Jurkat, Clone E6-1 (cell line): Measurements from ENCODE around the gene DSN1.

Experiments used
- DNase-seq: peaks from one replicate; pipeline ENCODE4 v3.0.0-alpha.2; 2011; ENCODE audit warnings: low read depth, low spot score
- H3K4me3 ChIP-seq: 2 replicates; pipeline ENCODE4 v1.5.1; 2011; ENCODE audit warnings: mild to moderate bottlenecking, low read length, control low read depth, moderate library complexity

DSN1 gene

GRCh38 chr20:36768768-36769430 is 4.7 kb downstream of the DSN1 start:
- no peak overlapping the region for H3K4me3 ChIP-seq
- DNase-seq: no peak

- DNase-seq: no peak
- no peak overlapping the region for H3K4me3 ChIP-seq
Measured at GRCh38 chr20:36761125-36761524, 12.4 kb downstream of the DSN1 start.

GRCh38 chr20:36760647-36761046 is 12.9 kb downstream of the DSN1 start:
- DNase-seq: no peak
- H3K4me3 ChIP-seq: no peak overlapping the region

GRCh38 chr20:36758276-36758675 is 15.3 kb downstream of the DSN1 start:
- no peak overlapping the region for H3K4me3 ChIP-seq
- no peak for DNase-seq

- no peak for DNase-seq
- H3K4me3 ChIP-seq: no peak overlapping the region
Measured at GRCh38 chr20:36756496-36756895, 17.1 kb downstream of the DSN1 start.

GRCh38 chr20:36754656-36755222 is 18.8 kb downstream of the DSN1 start:
- H3K4me3 ChIP-seq: no peak overlapping the region
- DNase-seq: peak; percentile 52

GRCh38 chr20:36752582-36752981 is 21.0 kb downstream of the DSN1 start:
- no peak for DNase-seq
- H3K4me3 ChIP-seq: no peak overlapping the region

- peak within 1 kb of the TSS; percentile 73 for H3K4me3 ChIP-seq
- peak; percentile 90 for DNase-seq
Measured at GRCh38 chr20:36745927-36746659, 27.5 kb downstream of the DSN1 start, which contains the start of gene NDRG3. Gene NDRG3 (minus strand): TSS chr20:36746090. CDS start chr20:36721735, 24,355 bp downstream.

GRCh38 chr20:36745234-36745926 is 28.2 kb downstream of the DSN1 start:
- DNase-seq: no peak
- H3K4me3 ChIP-seq: peak overlapping the region; percentile 73

- no peak for DNase-seq
- H3K4me3 ChIP-seq: peak overlapping the region; percentile 73
Measured at GRCh38 chr20:36744764-36745191, 28.8 kb downstream of the DSN1 start.

- no peak for DNase-seq
- H3K4me3 ChIP-seq: no peak overlapping the region
Measured at GRCh38 chr20:36744243-36744642, 29.3 kb downstream of the DSN1 start.

GRCh38 chr20:36742558-36742957 is 31.0 kb downstream of the DSN1 start:
- DNase-seq: no peak
- no peak overlapping the region for H3K4me3 ChIP-seq

GRCh38 chr20:36741072-36741471 is 32.5 kb downstream of the DSN1 start:
- no peak for DNase-seq
- no peak overlapping the region for H3K4me3 ChIP-seq

GRCh38 chr20:36737183-36737499 is 36.4 kb downstream of the DSN1 start:
- DNase-seq: no peak
- no peak overlapping the region for H3K4me3 ChIP-seq

GRCh38 chr20:36736451-36737182 is 36.9 kb downstream of the DSN1 start:
- no peak for DNase-seq
- H3K4me3 ChIP-seq: no peak overlapping the region

- no peak overlapping the region for H3K4me3 ChIP-seq
Measured at GRCh38 chr20:36732456-36732855, 41.1 kb downstream of the DSN1 start.

GRCh38 chr20:36728986-36729385 is 44.6 kb downstream of the DSN1 start:
- no peak overlapping the region for H3K4me3 ChIP-seq
- peak; percentile 24 for DNase-seq

More at GRCh38 chr20:36732456-36732855, 41.1 kb downstream of the DSN1 start:
- DNase-seq: no peak

- DNase-seq: no peak
- no peak overlapping the region for H3K4me3 ChIP-seq
Measured at GRCh38 chr20:36726168-36726567, 47.4 kb downstream of the DSN1 start.

- no peak for DNase-seq
- no peak overlapping the region for H3K4me3 ChIP-seq
Measured at GRCh38 chr20:36720510-36720909, 53.1 kb downstream of the DSN1 start.
